Karpas-422 (cell line): ENCODE data around the gene C12orf57. TPM values are rescaled to one million over a fixed set of nuclear protein-coding genes. Genes with fewer than 3 reads are reported as not detected.

Source experiments
- DNase-seq: peaks from one replicate; pipeline ENCODE4 v3.0.0-alpha.2; 2015
- H2AFZ ChIP-seq: fragments of 200-600 bp; sonication (generic); 2 replicates; pipeline ENCODE4 v1.6.1; 2014; ENCODE audit warnings: antibody characterized with exemption, low read length, mixed read lengths
- H3K27ac ChIP-seq: fragments of 200-600 bp; sonication (generic); 2 replicates; pipeline ENCODE4 v1.5.1; 2014; ENCODE audit warnings: mild to moderate bottlenecking, low read length, moderate library complexity
- H3K27me3 ChIP-seq: fragments of 200-600 bp; sonication (generic); 2 replicates; pipeline ENCODE4 v1.6.1; 2014; ENCODE audit warnings: low read length, mixed read lengths
- H3K36me3 ChIP-seq: fragments of 200-600 bp; sonication (generic); 2 replicates; pipeline ENCODE4 v1.6.1; 2014; ENCODE audit warnings: low read length, mixed read lengths; ENCODE audit not compliant: insufficient read depth
- H3K4me1 ChIP-seq: fragments of 200-600 bp; sonication (generic); 2 replicates; pipeline ENCODE4 v1.6.1; 2014; ENCODE audit warnings: mild to moderate bottlenecking, low read length, mixed read lengths
- H3K4me2 ChIP-seq: fragments of 200-600 bp; sonication (generic); 2 replicates; pipeline ENCODE4 v1.6.1; 2014; ENCODE audit warnings: low read length, low read depth, mild to moderate bottlenecking; ENCODE audit not compliant: poor library complexity, severe bottlenecking
- H3K4me3 ChIP-seq: fragments of 200-600 bp; sonication (generic); 2 replicates; pipeline ENCODE4 v1.5.1; 2014; ENCODE audit warnings: mild to moderate bottlenecking, antibody characterized with exemption, low read length, mixed read lengths
- H3K79me2 ChIP-seq: fragments of 200-600 bp; sonication (generic); 2 replicates; pipeline ENCODE4 v1.6.1; 2014; ENCODE audit warnings: mild to moderate bottlenecking, low read length, mixed read lengths
- H3K9ac ChIP-seq: fragments of 200-600 bp; sonication (generic); 2 replicates; pipeline ENCODE4 v1.6.0; 2014; ENCODE audit warnings: low read length
- H3K9me2 ChIP-seq: fragments of 200-600 bp; sonication (generic), shearing (Covaris generic); replicated peaks from 2 replicates; pipeline ENCODE4 v1.6.0; 2014; ENCODE audit warnings: mild to moderate bottlenecking, low read length, moderate library complexity; ENCODE audit not compliant: insufficient read depth
- H3K9me3 ChIP-seq: fragments of 300-700, 200-600 bp; sonication (generic); 2 replicates; pipeline ENCODE4 v1.6.1; 2014; ENCODE audit warnings: low read length, mixed read lengths
- H4K20me1 ChIP-seq: fragments of 200-600 bp; sonication (generic); 2 replicates; pipeline ENCODE4 v1.6.1; 2014; ENCODE audit warnings: mild to moderate bottlenecking, antibody characterized with exemption, low read length, low read depth; ENCODE audit not compliant: insufficient read depth
- total RNA-seq: library from RNA; depleted of rRNA; stranded (reverse); fragments of >200 nt; shearing (Covaris generic); gene quantifications from 2 replicates; pipeline ENCODE4 v1.2.3, GENCODE V29; 2014; ENCODE audit warnings: low replicate concordance

C12orf57 gene
- total RNA-seq, 1 experiment from 2014 or later, result 264 TPM

DNA sequence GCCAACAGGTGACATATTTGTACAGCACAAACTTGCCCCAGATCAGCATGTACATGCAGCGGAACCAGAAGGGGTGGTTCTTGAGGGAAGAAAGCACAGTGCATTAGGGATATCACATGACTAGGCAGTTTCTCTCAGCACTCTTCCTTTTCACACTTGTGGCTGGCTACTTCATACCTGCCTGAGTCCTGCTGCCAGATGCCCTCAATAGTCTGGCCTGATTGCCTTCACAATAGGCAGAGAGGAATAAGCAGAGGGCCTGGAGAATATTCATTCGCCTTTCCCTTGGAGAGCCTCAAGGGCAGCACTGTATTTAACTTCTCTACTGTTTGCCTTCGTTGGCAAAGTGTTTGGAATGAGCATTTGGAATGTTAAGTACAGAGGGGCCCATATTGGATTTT lies 34.8 kb downstream of the C12orf57 start:
- no peak overlapping the region for H2AFZ ChIP-seq
- no peaks in the 10 kb centered on the region for H3K9me2 ChIP-seq
- H3K9ac ChIP-seq, result no peak overlapping the region
- H3K27me3 ChIP-seq, result no peaks in the 10 kb centered on the region
- 0 out of 2 replicates have a peak, but pooled peaks cover 4% of the 10 kb centered on the region for H4K20me1 ChIP-seq
- no peak overlapping the region for H3K4me2 ChIP-seq
- H3K36me3 ChIP-seq, result peaks cover 68% of the 10 kb centered on the region
- no peak for DNase-seq
- no peak overlapping the region for H3K4me3 ChIP-seq
- H3K79me2 ChIP-seq, result no peaks in the 10 kb centered on the region
- H3K4me1 ChIP-seq, result peaks cover 20% of the 10 kb centered on the region
- H3K9me3 ChIP-seq, result no peaks in the 10 kb centered on the region
- no peak overlapping the region for H3K27ac ChIP-seq

DNA sequence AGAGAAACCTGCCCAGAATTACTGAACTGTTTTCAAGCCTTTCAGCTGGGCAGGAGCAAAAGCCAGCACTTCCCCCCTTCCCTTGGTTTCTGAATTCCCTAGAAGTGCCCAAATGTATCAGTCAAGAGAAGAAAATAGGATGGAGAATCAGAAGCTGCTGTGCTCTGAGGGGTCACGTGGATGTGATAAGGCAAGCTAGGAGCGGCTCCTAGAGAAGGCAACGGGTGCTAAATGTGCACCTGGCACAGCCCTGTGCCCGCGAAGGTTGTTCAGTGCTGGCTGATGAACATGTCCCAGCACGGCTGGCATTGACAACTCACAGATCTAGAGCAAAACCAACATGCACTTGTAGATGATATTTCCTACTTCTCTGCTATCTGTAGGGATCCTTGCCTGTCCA lies 35.2 kb downstream of the C12orf57 start:
- H3K4me2 ChIP-seq, result no peak overlapping the region
- H3K9ac ChIP-seq, result no peak overlapping the region
- no peak overlapping the region for H2AFZ ChIP-seq
- no peaks in the 10 kb centered on the region for H3K9me2 ChIP-seq
- no peak for DNase-seq
- H4K20me1 ChIP-seq, result 0 out of 2 replicates have a peak, but pooled peaks cover 4% of the 10 kb centered on the region
- H3K4me1 ChIP-seq, result peaks cover 16% of the 10 kb centered on the region
- no peaks in the 10 kb centered on the region for H3K27me3 ChIP-seq
- H3K4me3 ChIP-seq, result no peak overlapping the region
- no peaks in the 10 kb centered on the region for H3K9me3 ChIP-seq
- H3K36me3 ChIP-seq, result peaks cover 68% of the 10 kb centered on the region
- 0 out of 2 replicates have a peak, but pooled peaks cover under 1% of the 10 kb centered on the region for H3K79me2 ChIP-seq
- no peak overlapping the region for H3K27ac ChIP-seq

DNA sequence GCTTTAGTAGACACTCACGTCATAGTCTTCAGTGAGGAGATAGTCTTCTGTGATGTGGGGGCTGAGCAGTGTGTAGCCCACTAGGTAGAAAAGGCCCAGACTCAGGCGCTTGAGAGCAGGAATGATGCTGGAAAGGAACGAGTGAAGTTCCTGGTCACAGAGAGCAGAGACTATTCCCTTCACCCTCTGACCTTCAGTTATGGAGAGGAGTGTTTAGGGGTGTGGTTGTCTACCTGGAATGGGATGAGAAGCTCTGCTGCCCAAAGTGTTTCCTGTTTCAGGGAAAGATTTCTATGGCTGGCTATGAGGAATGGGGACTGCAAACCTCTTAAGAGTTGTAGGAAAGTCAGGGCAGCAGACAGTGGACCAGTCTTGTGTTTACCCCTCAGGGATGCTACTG lies 35.6 kb downstream of the C12orf57 start:
- H3K36me3 ChIP-seq, result peaks cover 64% of the 10 kb centered on the region
- 0 out of 2 replicates have a peak, but pooled peaks cover 4% of the 10 kb centered on the region for H4K20me1 ChIP-seq
- no peaks in the 10 kb centered on the region for H3K27me3 ChIP-seq
- H3K4me2 ChIP-seq, result no peak overlapping the region
- H3K9me3 ChIP-seq, result no peaks in the 10 kb centered on the region
- peaks cover 12% of the 10 kb centered on the region for H3K4me1 ChIP-seq
- no peaks in the 10 kb centered on the region for H3K9me2 ChIP-seq
- H3K79me2 ChIP-seq, result 0 out of 2 replicates have a peak, but pooled peaks cover 3% of the 10 kb centered on the region
- H3K27ac ChIP-seq, result no peak overlapping the region
- no peak overlapping the region for H2AFZ ChIP-seq
- H3K9ac ChIP-seq, result no peak overlapping the region
- no peak for DNase-seq
- H3K4me3 ChIP-seq, result no peak overlapping the region

DNA sequence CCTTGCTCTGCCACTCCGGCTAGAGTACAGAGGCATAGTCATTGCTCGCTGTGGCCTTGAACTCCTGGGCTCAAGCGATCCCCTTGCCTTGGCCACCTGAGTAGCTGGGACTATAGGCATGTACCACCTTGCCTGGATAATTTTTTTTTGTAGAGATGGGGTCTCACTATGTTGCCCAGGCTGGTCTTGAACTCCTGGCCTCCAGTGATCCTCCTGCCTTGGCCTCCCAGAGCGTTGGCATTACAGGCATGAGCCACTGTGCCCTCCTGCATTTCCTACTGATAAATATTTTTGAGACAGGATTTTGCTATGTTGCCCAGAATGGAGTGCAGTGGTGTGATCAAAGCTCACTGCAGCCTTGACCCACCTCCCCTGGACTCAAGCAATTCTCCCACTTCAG lies 36.3 kb downstream of the C12orf57 start:
- no peak overlapping the region for H3K27ac ChIP-seq
- no peak overlapping the region for H3K4me2 ChIP-seq
- no peaks in the 10 kb centered on the region for H3K9me2 ChIP-seq
- H3K9me3 ChIP-seq, result no peaks in the 10 kb centered on the region
- H2AFZ ChIP-seq, result no peak overlapping the region
- H3K4me3 ChIP-seq, result no peak overlapping the region
- DNase-seq, result no peak
- peaks cover 6% of the 10 kb centered on the region for H3K4me1 ChIP-seq
- no peaks in the 10 kb centered on the region for H3K27me3 ChIP-seq
- peaks cover 57% of the 10 kb centered on the region for H3K36me3 ChIP-seq
- H3K9ac ChIP-seq, result no peak overlapping the region
- 0 out of 2 replicates have a peak, but pooled peaks cover 6% of the 10 kb centered on the region for H3K79me2 ChIP-seq
- 0 out of 2 replicates have a peak, but pooled peaks cover 4% of the 10 kb centered on the region for H4K20me1 ChIP-seq

DNA sequence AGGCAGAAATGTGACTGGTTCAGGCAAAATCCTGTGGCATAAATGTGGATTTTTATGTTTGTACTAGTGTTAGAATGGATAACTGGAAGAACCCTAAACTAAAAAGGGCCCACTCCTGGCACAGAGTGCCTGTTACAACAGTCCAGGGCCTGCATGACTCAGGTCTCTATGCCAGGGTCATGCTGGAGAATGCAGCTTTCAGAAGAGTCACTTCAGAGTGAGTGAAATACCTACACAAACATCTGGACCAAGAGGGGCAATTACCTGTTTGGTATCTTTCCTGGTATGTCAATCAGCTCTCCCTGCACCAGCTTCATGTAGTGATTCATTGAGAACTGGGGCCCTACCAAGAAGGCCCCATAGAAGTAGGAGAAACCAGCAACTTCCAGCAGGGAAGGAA lies 36.9 kb downstream of the C12orf57 start:
- no peaks in the 10 kb centered on the region for H3K9me3 ChIP-seq
- H3K4me3 ChIP-seq, result no peak overlapping the region
- no peak overlapping the region for H3K27ac ChIP-seq
- H3K4me2 ChIP-seq, result no peak overlapping the region
- H3K4me1 ChIP-seq, result no peaks in the 10 kb centered on the region; the same call in 1 of the 2 replicates
- H2AFZ ChIP-seq, result no peak overlapping the region
- 0 out of 2 replicates have a peak, but pooled peaks cover 4% of the 10 kb centered on the region for H4K20me1 ChIP-seq
- no peaks in the 10 kb centered on the region for H3K27me3 ChIP-seq
- DNase-seq, result no peak
- 0 out of 2 replicates have a peak, but pooled peaks cover 6% of the 10 kb centered on the region for H3K79me2 ChIP-seq
- peaks cover 51% of the 10 kb centered on the region for H3K36me3 ChIP-seq
- no peak overlapping the region for H3K9ac ChIP-seq
- no peaks in the 10 kb centered on the region for H3K9me2 ChIP-seq

DNA sequence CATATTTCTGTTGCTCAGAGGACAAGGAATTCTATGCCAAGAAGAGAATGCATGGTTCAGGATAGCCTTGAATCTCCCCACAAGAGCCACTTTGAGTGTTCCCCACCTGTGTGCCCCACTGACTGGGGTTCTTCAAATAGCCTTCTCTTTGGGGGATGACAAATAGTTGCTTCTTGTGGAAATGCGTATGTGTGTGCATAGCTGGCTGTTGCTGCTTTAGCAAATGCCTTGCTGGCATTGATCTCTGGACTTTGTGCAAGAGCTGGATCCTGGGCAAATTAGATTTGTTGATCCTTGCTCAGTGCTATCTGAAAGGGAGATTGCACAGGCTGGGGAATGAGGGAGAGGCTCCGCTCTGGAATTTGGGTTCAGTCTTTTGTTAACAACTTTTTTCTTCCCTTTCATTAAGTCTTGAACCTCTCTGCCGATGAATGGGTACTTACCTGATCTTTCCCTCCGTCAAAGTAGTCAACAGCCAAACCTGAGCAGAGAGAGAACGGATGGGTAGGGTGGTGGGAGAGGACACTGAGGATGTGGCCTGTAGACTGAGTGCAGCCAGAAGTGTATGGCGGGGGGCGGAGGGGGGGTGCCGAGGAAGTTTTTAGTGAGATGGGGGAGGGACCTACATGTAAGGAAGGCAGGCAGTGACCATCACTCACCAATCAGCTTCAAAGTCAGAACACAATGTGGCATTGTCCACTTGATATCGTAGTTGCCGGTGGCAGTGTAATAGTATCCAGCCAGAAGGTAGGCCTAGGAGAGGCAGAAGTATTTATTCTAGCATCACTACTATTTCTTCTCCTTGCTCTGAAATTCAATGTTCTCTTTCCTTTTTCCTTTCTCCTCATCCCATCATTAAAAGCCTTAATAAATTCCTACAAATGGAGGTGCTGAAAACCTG lies 37.6 kb downstream of the C12orf57 start:
- Histone ChIP-seq H2AFZ (no peak overlapping the region), H3K4me3 (no peak overlapping the region), H3K4me2 (no peak overlapping the region), H3K4me1 (no peaks in the 10 kb centered on the region), H3K9me3 (no peaks in the 10 kb centered on the region), H3K9me2 (no peaks in the 10 kb centered on the region), H3K36me3 (peaks cover 49% of the 10 kb centered on the region), H3K79me2 (0 out of 2 replicates have a peak, but pooled peaks cover 6% of the 10 kb centered on the region), H3K27ac (no peak overlapping the region), H3K27me3 (no peaks in the 10 kb centered on the region), H4K20me1 (0 out of 2 replicates have a peak, but pooled peaks cover 4% of the 10 kb centered on the region), H3K9ac (no peak overlapping the region)
- no peak for DNase-seq

DNA sequence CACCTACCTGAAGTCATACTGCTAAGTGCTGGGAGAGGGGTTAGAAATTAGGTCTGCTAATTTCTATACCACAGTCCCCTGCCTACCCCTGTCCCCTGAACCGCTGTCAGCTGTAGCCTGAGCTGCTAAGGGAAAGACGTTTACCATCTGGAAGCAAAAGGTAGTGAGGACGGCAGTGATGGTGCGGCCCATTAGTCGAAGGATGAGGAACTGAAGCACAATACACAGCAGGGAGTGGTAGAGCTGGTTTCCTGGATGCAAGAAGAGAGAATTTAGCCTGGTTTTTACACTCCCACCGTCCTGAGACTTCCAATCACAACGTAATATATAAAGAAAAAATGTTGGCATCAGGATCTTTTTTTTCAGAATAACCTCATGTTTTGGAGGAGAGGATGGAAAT lies 38.7 kb downstream of the C12orf57 start:
- no peak overlapping the region for H3K27ac ChIP-seq
- no peak overlapping the region for H2AFZ ChIP-seq
- H3K9me2 ChIP-seq, result no peaks in the 10 kb centered on the region
- H3K4me3 ChIP-seq, result no peak overlapping the region
- H3K9me3 ChIP-seq, result no peaks in the 10 kb centered on the region
- H3K27me3 ChIP-seq, result no peaks in the 10 kb centered on the region
- H3K9ac ChIP-seq, result no peak overlapping the region
- no peak for DNase-seq
- H3K79me2 ChIP-seq, result 0 out of 2 replicates have a peak, but pooled peaks cover 6% of the 10 kb centered on the region
- no peaks in the 10 kb centered on the region for H4K20me1 ChIP-seq
- H3K4me2 ChIP-seq, result no peak overlapping the region
- peaks cover 40% of the 10 kb centered on the region for H3K36me3 ChIP-seq
- no peaks in the 10 kb centered on the region for H3K4me1 ChIP-seq

DNA sequence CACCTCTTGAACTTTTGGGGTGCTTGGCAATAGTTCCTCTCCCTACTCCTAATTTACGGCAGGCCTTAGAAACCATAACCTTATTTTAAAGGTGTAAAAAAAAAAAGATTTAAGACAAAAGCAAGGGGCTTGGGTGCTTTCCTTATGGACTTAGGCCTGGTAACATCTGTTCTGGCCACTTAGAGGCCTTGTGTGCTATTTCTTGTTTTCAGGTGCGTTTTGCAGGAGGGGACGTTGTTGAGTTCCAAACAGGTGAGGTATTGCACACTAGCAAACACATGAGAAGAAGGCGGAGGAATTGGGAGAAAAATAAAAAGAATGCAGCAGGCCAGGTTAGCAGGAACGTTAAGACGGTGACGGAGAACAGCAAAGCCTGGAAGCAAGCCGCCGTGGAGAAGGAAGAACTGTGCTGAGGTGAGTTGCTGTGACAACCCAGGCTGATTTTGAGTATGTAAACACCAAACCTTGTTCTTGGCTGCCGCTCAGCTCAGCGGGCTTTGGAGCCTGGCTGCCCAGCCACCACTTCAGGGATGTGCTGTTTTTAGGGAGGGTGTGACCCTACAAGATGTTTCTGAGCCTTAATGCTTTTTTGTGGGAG lies 44.2 kb downstream of the C12orf57 start:
- Histone ChIP-seq H2AFZ (no peak overlapping the region), H3K4me1 (no peaks in the 10 kb centered on the region), H3K9ac (no peak overlapping the region), H4K20me1 (no peaks in the 10 kb centered on the region), H3K4me3 (no peak overlapping the region), H3K79me2 (peaks cover 20% of the 10 kb centered on the region; the same call in 1 of the 2 replicates), H3K27ac (no peak overlapping the region), H3K4me2 (no peak overlapping the region), H3K27me3 (no peaks in the 10 kb centered on the region), H3K9me3 (no peaks in the 10 kb centered on the region), H3K36me3 (peaks cover 15% of the 10 kb centered on the region), H3K9me2 (no peaks in the 10 kb centered on the region)
- DNase-seq, result no peak
